Stimulated activated naive B cell treated with anti-CD40 and anti-IgM and Interleukin-4, amounts not matched to agents 10 μg/mL and 1 μg/mL and 100 μg/mL, for 72 hours (primary cell): ENCODE data around the gene SPTLC2.
A peak's percentile ranks its signal among the peaks of the same experiment; 100 is the strongest.
"Not testable (repeated sequence)": the region's sequence is repeated elsewhere in the genome, so short reads cannot be mapped to it uniquely, and the experiment has no call there.

Source experiments
- ATAC-seq, 2 donors: fragments of 150-1000 bp; cut with Tn5 transposase; replicated peaks; 2 replicates each; pipeline ENCODE4 v1.10.0; 2021; ENCODE audit warnings: moderate library complexity in 1 of 2
- DNase-seq: peaks from one replicate; pipeline ENCODE4 v3.0.0; 2021
- H3K27ac Mint-ChIP-seq: one replicate; pipeline ENCODE4 v1.8.0; 2022; ENCODE audit warnings: mild to moderate bottlenecking, mixed read lengths
- H3K27me3 Mint-ChIP-seq, 2 donors: one replicate each; pipeline ENCODE4 v1.8.0; 2022; ENCODE audit warnings: mixed read lengths in 2 of 2
- H3K36me3 Mint-ChIP-seq, 2 donors: one replicate each; pipeline ENCODE4 v1.8.0; 2022; ENCODE audit warnings: mixed read lengths in 2 of 2, mild to moderate bottlenecking in 1 of 2
- H3K4me1 Mint-ChIP-seq, 2 donors: one replicate each; pipeline ENCODE4 v1.8.0; 2022; ENCODE audit warnings: mixed read lengths in 2 of 2, mild to moderate bottlenecking in 1 of 2
- H3K4me3 Mint-ChIP-seq, 2 donors: one replicate each; pipeline ENCODE4 v1.8.0; 2022; ENCODE audit warnings: mild to moderate bottlenecking in 2 of 2, mixed read lengths in 2 of 2, moderate library complexity in 1 of 2
- H3K9me3 Mint-ChIP-seq, 2 donors: one replicate each; pipeline ENCODE4 v1.8.0; 2022; ENCODE audit warnings: mixed read lengths in 2 of 2, mild to moderate bottlenecking in 1 of 2

The SPTLC2 gene

DNA sequence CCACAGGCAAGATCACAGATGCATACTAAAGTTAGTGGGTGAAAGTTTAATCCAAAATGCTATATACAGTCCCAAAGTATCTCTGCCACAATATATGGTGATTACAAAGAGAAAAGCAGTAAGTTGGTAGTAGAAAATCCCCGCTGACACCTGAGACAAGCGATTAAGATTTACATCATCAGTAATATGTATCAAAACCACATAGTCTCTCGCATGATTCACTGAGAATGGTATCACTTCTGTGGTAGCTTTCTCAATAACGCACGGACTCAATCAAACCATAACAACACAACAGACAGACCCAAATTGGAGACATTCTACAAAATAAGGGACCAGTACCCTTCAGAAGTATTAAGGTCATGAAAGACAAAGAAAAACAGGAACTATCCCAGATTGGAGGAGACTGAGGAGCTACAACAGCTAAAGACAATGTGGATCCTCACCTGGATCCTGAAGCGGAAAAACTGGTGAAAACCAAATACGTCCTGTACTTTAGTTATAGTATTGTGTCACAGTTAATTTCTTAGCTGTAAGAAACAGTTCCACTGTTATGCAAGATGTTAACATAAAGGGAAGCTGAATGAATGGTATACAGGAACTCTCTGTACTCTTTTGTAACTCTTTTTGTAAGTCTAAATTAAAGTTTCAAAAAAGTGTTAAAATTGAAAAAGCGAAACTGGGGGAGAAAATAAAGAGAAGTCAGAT is 51.0 kb downstream of the SPTLC2 start:
- no peak for DNase-seq
- Mint-ChIP-seq H3K36me3 (peaks cover 19 to 40% of the 10 kb centered on the region in 2 donors), H3K27me3 (no peaks in the 10 kb centered on the region), H3K27ac (peak overlapping the region; percentile 45), H3K9me3 (no peaks in the 10 kb centered on the region), H3K4me3 (no peak overlapping the region), H3K4me1 (peaks cover 5 to 6% of the 10 kb centered on the region in 2 donors)
- ATAC-seq, result peak; percentile 45 to 75

- Mint-ChIP-seq H3K9me3 (no peaks in the 10 kb centered on the region), H3K4me1 (peaks cover 5 to 6% of the 10 kb centered on the region in 2 donors), H3K36me3 (peaks cover 16 to 40% of the 10 kb centered on the region in 2 donors), H3K27me3 (no peaks in the 10 kb centered on the region), H3K27ac (no peak overlapping the region), H3K4me3 (no peak overlapping the region)
- DNase-seq, result no peak
- ATAC-seq, result no peak
Observed at GRCh38 chr14:77562681-77563080, 53.8 kb downstream of the SPTLC2 start.

- H3K4me1 Mint-ChIP-seq, result peaks cover 5 to 6% of the 10 kb centered on the region in 2 donors
- H3K36me3 Mint-ChIP-seq, result peaks cover 14 to 45% of the 10 kb centered on the region in 2 donors
- no peak for DNase-seq
- H3K4me3 Mint-ChIP-seq, result no peak overlapping the region
- no peaks in the 10 kb centered on the region for H3K27me3 Mint-ChIP-seq
- no peaks in the 10 kb centered on the region for H3K9me3 Mint-ChIP-seq
- no peak for ATAC-seq
- no peak overlapping the region for H3K27ac Mint-ChIP-seq
Observed at GRCh38 chr14:77561881-77562280, 54.6 kb downstream of the SPTLC2 start.

- Mint-ChIP-seq H3K9me3 (no peaks in the 10 kb centered on the region), H3K27ac (no peak overlapping the region), H3K4me1 (peaks cover 2 to 4% of the 10 kb centered on the region in 2 donors), H3K27me3 (no peaks in the 10 kb centered on the region), H3K36me3 (peaks cover 31 to 61% of the 10 kb centered on the region in 2 donors), H3K4me3 (no peak overlapping the region)
- ATAC-seq (no peak), DNase-seq (no peak)
Observed at GRCh38 chr14:77559381-77559780, 57.1 kb downstream of the SPTLC2 start.

DNA sequence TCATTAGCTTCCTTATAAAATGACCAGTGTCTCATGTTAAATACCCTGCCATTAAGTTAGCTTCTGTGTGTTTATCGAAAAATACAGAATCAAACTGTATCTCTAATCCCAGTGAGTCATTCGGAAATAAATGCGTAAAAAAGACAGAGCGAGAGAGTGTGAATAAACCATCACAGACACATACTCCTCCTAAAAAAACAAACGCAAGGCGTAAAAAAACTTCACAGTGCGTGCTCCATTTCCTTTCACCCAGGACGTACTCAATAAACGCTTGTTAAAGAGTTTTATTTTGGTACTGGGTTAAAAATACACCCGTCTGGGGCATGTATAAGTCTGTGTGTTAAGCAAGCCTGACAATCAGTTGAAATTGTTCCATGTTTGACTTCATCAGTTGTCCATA is 59.0 kb downstream of the SPTLC2 start:
- peaks cover 6 to 9% of the 10 kb centered on the region in 2 donors for H3K4me1 Mint-ChIP-seq
- no peaks in the 10 kb centered on the region for H3K9me3 Mint-ChIP-seq
- no peak overlapping the region for H3K4me3 Mint-ChIP-seq
- peak in 1 of 2 donors; percentile 50 for ATAC-seq
- H3K27me3 Mint-ChIP-seq, result no peaks in the 10 kb centered on the region
- H3K27ac Mint-ChIP-seq, result no peak overlapping the region
- DNase-seq, result no peak
- peaks cover 29 to 57% of the 10 kb centered on the region in 2 donors for H3K36me3 Mint-ChIP-seq

GRCh38 chr14:77556946-77557345 is 59.5 kb downstream of the SPTLC2 start:
- H3K36me3 Mint-ChIP-seq, result peaks cover 29 to 57% of the 10 kb centered on the region in 2 donors
- no peak overlapping the region for H3K27ac Mint-ChIP-seq
- H3K9me3 Mint-ChIP-seq, result no peaks in the 10 kb centered on the region

DNA sequence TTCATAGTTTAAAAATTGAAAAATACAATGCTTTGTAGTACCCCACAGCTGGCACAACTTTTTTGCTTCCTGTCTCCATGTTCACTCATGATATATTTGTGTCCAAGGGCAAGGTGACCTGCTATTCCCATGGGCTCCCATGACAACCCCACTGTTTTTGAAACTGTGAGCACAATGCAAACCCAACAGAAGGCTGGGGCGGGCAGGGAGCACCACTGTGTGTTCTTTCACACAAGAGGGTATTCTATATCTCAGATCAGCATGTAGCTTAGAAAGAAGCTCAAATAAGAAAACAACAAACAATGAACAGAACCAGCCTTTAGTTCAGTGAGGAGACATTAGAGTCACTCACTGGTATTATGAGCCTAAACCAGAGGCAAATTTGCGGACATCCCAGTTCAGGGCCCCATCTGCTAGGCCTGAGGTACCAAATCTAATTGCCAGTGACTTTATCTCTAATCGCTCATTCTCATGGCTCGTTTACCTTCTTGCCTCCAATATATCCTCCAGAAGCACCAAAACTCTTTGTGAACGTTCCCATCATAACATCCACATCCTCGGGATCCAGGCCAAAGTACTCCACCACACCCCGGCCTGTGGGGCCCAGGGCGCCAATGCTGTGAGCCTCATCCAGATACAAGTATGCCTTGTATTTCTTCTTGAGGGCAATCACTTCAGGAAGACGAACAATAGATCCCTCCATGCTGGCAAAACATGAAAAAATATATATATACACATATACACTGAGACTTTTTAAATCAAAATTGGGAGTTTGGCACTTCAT is 61.4 kb downstream of the SPTLC2 start:
- Mint-ChIP-seq H3K27me3 (no peaks in the 10 kb centered on the region), H3K4me3 (no peak overlapping the region), H3K9me3 (no peaks in the 10 kb centered on the region), H3K27ac (no peak overlapping the region), H3K36me3 (peaks cover 24 to 53% of the 10 kb centered on the region in 2 donors), H3K4me1 (peaks cover 6 to 7% of the 10 kb centered on the region in 2 donors)
- DNase-seq (no peak), ATAC-seq (no peak)

More at GRCh38 chr14:77556946-77557345, 59.5 kb downstream of the SPTLC2 start:
- Mint-ChIP-seq H3K4me1 (peaks cover 6 to 7% of the 10 kb centered on the region in 2 donors), H3K4me3 (no peak overlapping the region), H3K27me3 (no peaks in the 10 kb centered on the region)
- DNase-seq (no peak), ATAC-seq (peak in 1 of 2 donors; percentile 80)

DNA sequence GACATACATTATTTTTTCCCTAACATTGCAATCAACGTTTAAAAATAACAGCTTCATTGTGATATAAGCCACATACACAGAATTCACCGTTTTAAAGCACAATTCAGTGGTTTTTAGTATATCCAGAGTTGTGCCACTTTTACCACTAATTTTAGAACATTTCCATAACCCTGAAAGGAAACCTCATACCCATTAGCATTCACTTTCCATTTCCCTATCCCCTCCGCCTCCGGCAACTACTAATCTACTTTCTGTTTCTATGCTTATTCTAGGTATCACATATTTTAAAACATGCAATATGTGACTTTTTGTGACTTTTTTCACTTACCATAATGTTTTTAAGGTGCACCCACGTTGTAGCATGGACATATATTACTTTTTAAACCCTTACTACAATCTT is 62.2 kb downstream of the SPTLC2 start:
- no peak for ATAC-seq
- H3K4me1 Mint-ChIP-seq, result peaks cover 6 to 7% of the 10 kb centered on the region in 2 donors
- no peaks in the 10 kb centered on the region for H3K9me3 Mint-ChIP-seq
- H3K27ac Mint-ChIP-seq, result peak overlapping the region; percentile 53
- H3K4me3 Mint-ChIP-seq, result peak overlapping the region in 1 of 2 donors; percentile 37
- no peak for DNase-seq
- H3K36me3 Mint-ChIP-seq, result peaks cover 25 to 56% of the 10 kb centered on the region in 2 donors
- H3K27me3 Mint-ChIP-seq, result no peaks in the 10 kb centered on the region

GRCh38 chr14:77549451-77549850 is 67.0 kb downstream of the SPTLC2 start:
- ATAC-seq (no peak), DNase-seq (no peak)
- no peaks in the 10 kb centered on the region for H3K9me3 Mint-ChIP-seq
- peaks cover 9 to 10% of the 10 kb centered on the region in 2 donors for H3K4me1 Mint-ChIP-seq
- H3K27me3 Mint-ChIP-seq, result no peaks in the 10 kb centered on the region
- no peak overlapping the region for H3K27ac Mint-ChIP-seq
- H3K36me3 Mint-ChIP-seq, result peaks cover 21 to 56% of the 10 kb centered on the region in 2 donors
- H3K4me3 Mint-ChIP-seq, result no peak overlapping the region

DNA sequence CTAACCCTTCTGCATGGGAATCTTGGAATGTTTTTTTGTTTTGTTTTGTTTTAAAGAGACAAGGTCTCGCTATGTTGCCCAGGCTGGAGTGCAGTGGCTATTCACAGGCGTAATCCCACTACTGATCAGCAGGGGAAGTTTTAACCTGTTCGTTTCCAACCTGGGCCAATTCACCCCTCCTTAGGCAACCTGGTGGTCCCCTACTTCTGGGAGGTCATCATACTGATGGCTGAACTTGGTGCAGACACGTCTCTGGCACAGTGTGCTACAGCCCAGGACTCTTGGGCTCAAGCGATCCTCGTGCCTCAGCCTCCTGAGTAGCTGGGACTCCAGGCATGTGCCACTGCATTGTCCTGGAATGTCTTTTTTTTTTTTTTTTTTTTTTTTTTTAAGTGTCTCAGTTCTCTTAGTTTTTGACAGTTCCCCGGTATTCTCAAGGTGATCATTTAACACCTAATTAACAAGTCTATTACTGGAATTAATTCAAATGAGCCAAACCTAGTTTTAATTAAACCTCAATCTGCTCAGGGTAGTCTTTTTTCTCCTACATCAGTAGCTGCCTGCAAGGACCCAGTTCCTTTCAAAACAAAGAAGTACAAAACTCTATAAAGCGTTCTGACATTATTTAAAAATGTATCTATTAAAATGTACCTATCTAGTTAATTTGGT is 68.8 kb downstream of the SPTLC2 start:
- peaks cover 14 to 24% of the 10 kb centered on the region in 2 donors for H3K4me1 Mint-ChIP-seq
- H3K4me3 Mint-ChIP-seq, result no peak overlapping the region
- H3K9me3 Mint-ChIP-seq, result no peaks in the 10 kb centered on the region
- H3K36me3 Mint-ChIP-seq, result peaks cover 18 to 51% of the 10 kb centered on the region in 2 donors
- ATAC-seq (no peak), DNase-seq (no peak)
- no peak overlapping the region for H3K27ac Mint-ChIP-seq
- H3K27me3 Mint-ChIP-seq, result no peaks in the 10 kb centered on the region

- not testable (repeated sequence) for ATAC-seq, H3K9me3 Mint-ChIP-seq, H3K4me3 Mint-ChIP-seq, DNase-seq, H3K27me3 Mint-ChIP-seq
- Mint-ChIP-seq H3K36me3 (peaks cover 19 to 39% of the 10 kb centered on the region in 2 donors), H3K4me1 (peaks cover 23 to 38% of the 10 kb centered on the region in 2 donors), H3K27ac (peak overlapping the region; percentile 59)
Observed at GRCh38 chr14:77545171-77545570, 71.3 kb downstream of the SPTLC2 start.

- no peaks in the 10 kb centered on the region for H3K9me3 Mint-ChIP-seq
- DNase-seq, result no peak
- no peak overlapping the region for H3K4me3 Mint-ChIP-seq
- no peak overlapping the region for H3K27ac Mint-ChIP-seq
- H3K36me3 Mint-ChIP-seq, result peaks cover 17 to 38% of the 10 kb centered on the region in 2 donors
- ATAC-seq, result no peak
- H3K27me3 Mint-ChIP-seq, result no peaks in the 10 kb centered on the region
- peaks cover 23 to 38% of the 10 kb centered on the region in 2 donors for H3K4me1 Mint-ChIP-seq
Observed at GRCh38 chr14:77544571-77544970, 71.9 kb downstream of the SPTLC2 start.

- no peaks in the 10 kb centered on the region for H3K27me3 Mint-ChIP-seq
- no peak for DNase-seq
- ATAC-seq, result no peak
- peak overlapping the region; percentile 20 for H3K27ac Mint-ChIP-seq
- no peak overlapping the region for H3K4me3 Mint-ChIP-seq
- peaks cover 17 to 34% of the 10 kb centered on the region in 2 donors for H3K36me3 Mint-ChIP-seq
- peaks cover 23 to 38% of the 10 kb centered on the region in 2 donors for H3K4me1 Mint-ChIP-seq
- no peaks in the 10 kb centered on the region for H3K9me3 Mint-ChIP-seq
Observed at GRCh38 chr14:77543637-77544334, 72.7 kb downstream of the SPTLC2 start.

DNA sequence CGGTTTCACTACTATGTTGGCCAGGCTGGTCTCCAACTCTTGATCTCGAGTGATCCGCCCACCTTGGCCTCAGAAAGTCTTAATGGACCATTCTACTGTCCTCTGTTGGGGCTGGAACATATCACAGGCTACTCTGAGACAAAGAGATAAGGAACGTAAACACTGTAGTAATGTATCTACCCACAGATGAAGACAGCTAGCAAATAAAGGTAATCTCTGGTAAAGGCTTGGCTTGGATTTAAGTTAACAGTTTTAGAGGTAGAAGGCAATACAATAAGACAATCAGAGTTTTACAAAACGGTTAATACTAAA is 73.2 kb downstream of the SPTLC2 start:
- Mint-ChIP-seq H3K9me3 (no peaks in the 10 kb centered on the region), H3K27me3 (no peaks in the 10 kb centered on the region), H3K4me1 (peaks cover 23 to 39% of the 10 kb centered on the region in 2 donors), H3K4me3 (no peak overlapping the region), H3K27ac (peak overlapping the region; percentile 25), H3K36me3 (peaks cover 17 to 30% of the 10 kb centered on the region in 2 donors)
- no peak for DNase-seq
- no peak for ATAC-seq
